IMR-90 (cell line): ENCODE measurements around the gene OR52W1.

Source experiments
- TF ChIP-seq, protein P1 (sequence below): conservative IDR thresholded peaks from 2 replicates; pipeline ENCODE4 v1.5.1; 2012; ENCODE audit warnings: mild to moderate bottlenecking, low read depth, low read length, improper control_type of control experiment
- TF ChIP-seq, protein P2 (sequence below): fragments of 150-350 bp; IDR thresholded peaks from 2 replicates; pipeline ENCODE4 v1.6.1; 2016; ENCODE audit warnings: low read depth, mild to moderate bottlenecking, low read length, moderate library complexity, borderline replicate concordance

DNA sequence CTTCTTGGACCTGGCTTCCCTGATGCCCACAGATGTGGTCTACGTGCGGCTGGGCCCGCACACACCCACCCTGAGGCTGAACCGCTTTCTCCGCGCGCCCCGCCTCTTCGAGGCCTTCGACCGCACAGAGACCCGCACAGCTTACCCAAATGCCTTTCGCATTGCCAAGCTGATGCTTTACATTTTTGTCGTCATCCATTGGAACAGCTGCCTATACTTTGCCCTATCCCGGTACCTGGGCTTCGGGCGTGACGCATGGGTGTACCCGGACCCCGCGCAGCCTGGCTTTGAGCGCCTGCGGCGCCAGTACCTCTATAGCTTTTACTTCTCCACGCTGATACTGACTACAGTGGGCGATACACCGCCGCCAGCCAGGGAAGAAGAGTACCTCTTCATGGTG lies 41.1 kb downstream of the OR52W1 start:
- TF ChIP-seq, protein P1, sequence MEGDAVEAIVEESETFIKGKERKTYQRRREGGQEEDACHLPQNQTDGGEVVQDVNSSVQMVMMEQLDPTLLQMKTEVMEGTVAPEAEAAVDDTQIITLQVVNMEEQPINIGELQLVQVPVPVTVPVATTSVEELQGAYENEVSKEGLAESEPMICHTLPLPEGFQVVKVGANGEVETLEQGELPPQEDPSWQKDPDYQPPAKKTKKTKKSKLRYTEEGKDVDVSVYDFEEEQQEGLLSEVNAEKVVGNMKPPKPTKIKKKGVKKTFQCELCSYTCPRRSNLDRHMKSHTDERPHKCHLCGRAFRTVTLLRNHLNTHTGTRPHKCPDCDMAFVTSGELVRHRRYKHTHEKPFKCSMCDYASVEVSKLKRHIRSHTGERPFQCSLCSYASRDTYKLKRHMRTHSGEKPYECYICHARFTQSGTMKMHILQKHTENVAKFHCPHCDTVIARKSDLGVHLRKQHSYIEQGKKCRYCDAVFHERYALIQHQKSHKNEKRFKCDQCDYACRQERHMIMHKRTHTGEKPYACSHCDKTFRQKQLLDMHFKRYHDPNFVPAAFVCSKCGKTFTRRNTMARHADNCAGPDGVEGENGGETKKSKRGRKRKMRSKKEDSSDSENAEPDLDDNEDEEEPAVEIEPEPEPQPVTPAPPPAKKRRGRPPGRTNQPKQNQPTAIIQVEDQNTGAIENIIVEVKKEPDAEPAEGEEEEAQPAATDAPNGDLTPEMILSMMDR = no peak
- TF ChIP-seq, protein P2, sequence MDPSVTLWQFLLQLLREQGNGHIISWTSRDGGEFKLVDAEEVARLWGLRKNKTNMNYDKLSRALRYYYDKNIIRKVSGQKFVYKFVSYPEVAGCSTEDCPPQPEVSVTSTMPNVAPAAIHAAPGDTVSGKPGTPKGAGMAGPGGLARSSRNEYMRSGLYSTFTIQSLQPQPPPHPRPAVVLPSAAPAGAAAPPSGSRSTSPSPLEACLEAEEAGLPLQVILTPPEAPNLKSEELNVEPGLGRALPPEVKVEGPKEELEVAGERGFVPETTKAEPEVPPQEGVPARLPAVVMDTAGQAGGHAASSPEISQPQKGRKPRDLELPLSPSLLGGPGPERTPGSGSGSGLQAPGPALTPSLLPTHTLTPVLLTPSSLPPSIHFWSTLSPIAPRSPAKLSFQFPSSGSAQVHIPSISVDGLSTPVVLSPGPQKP = no peak
